Mammary epithelial cell (primary cell): ENCODE results near the gene TSPEAR.

Experiments
- CTCF ChIP-seq, 2 donors: IDR thresholded peaks in 1 of 2; conservative IDR thresholded peaks in 1 of 2; 2 replicates each; pipeline ENCODE4 v1.5.1; 2011 to 2012; ENCODE audit warnings: inconsistent platforms in 2 of 2, low read length in 2 of 2, mild to moderate bottlenecking in 2 of 2, control low read depth in 1 of 2, low read depth in 1 of 2; ENCODE audit not compliant: insufficient read depth in 1 of 2; ENCODE audit errors: extremely low read depth in 1 of 2
- EZH2 ChIP-seq: IDR thresholded peaks from 2 replicates; pipeline ENCODE4 v1.6.1; 2012; ENCODE audit warnings: low read length, inconsistent platforms, borderline replicate concordance

- TF ChIP-seq CTCF (conservative IDR thresholded peaks at IDR 0.05 in 1 of 2, IDR thresholded peaks at IDR 0.05 in 1 of 2; ENCODE audit: extremely low read depth in 1 of 2, insufficient read depth in 1 of 2, low read depth in 1 of 2, low read length in 2 of 2) (no peak), EZH2 (no peak)
Measured at GRCh38 chr21:44656868-44657267, 54.5 kb downstream of the TSPEAR start.
